Heart left ventricle (tissue), 13 donors: ENCODE results near the gene RORC.

Experiments
- POLR2A ChIP-seq, 2 donors: fragments of 450-650 bp; IDR thresholded peaks; one replicate each; pipeline ENCODE4 v1.6.1; 2017; ENCODE audit warnings: antibody characterized with exemption in 2 of 2, mild to moderate bottlenecking in 2 of 2, moderate library complexity in 2 of 2
- TF ChIP-seq, protein P1 (sequence below), 12 donors: fragments of 200-600 bp; sonication (generic) in 4 of 12; IDR thresholded peaks; one replicate each; pipeline versions ENCODE4 v1.5.0 to v1.8.0; 2018 to 2022; ENCODE audit warnings: antibody characterized with exemption in 12 of 12, mild to moderate bottlenecking in 5 of 12
- donor health status: ischemic (EF 13 %, LVEDD 7.1; RV severe dilation, severe dysfunction).
- donor health status: DM: no; HTN: yes; CAD: no.
- donor health status: DM: no; HTN: no; CAD: no.
- donor health status: ischemic (EF 25% LVEDD 6.9; RV normal size, moderate dysfunction).
- donor health status: ischemic (EF 25% LVEDD 5.7; RV mildly dilated, moderate dysfunction).
- donor health status: ischemic (EF 35%, LVEDD 5.7; RV mildly dilated, moderate dysfunction).
- donor health status: nonischemic (EF 11% LVEDD 7.7; RV severe dilation, severe dysfunction).
- donor health status: DM: yes; HTN: yes; CAD: no.
- donor health status: PGD.
- donor health status: ischemic (EF 29% LVEDD 5.4; RV normal size, mild dysfunction).
- donor health status: nonischemic (EF 23%, LVEDD 6.1; RV moderate dilation, normal function).

DNA sequence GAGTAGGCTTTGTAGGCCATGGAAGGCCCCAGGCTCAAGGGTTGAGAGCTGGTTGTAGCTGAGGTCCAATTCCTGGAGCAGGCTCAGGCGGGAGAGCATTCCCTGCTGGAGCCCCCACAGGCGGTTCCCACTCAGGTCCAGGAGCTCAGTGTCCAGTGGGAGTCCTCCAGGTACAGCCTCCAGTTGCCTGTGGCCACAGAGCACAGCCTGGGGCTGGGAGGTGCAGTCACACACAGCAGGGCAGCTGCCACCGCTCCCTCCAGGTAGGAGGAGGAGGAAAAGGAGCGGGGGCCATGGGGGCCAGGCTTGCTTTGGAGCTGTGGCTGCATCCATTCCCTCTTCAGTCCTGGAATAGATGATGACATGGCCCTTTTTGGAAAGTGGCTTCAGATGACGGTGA lies 29.2 kb downstream of the RORC start:
- TF ChIP-seq, protein P1, sequence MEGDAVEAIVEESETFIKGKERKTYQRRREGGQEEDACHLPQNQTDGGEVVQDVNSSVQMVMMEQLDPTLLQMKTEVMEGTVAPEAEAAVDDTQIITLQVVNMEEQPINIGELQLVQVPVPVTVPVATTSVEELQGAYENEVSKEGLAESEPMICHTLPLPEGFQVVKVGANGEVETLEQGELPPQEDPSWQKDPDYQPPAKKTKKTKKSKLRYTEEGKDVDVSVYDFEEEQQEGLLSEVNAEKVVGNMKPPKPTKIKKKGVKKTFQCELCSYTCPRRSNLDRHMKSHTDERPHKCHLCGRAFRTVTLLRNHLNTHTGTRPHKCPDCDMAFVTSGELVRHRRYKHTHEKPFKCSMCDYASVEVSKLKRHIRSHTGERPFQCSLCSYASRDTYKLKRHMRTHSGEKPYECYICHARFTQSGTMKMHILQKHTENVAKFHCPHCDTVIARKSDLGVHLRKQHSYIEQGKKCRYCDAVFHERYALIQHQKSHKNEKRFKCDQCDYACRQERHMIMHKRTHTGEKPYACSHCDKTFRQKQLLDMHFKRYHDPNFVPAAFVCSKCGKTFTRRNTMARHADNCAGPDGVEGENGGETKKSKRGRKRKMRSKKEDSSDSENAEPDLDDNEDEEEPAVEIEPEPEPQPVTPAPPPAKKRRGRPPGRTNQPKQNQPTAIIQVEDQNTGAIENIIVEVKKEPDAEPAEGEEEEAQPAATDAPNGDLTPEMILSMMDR (IDR thresholded peaks at IDR 0.05): no peak
- TF ChIP-seq POLR2A (IDR thresholded peaks at IDR 0.05): no peak
